Kidney epithelial cell (primary cell): Measurements from ENCODE around the gene ITFG1. TPM values are rescaled to one million over a fixed set of nuclear protein-coding genes. Genes with fewer than 3 reads are reported as not detected.

Experiments used
- DNase-seq: peaks from one replicate; pipeline ENCODE4 v3.0.0-alpha.2; 2010; ENCODE audit warnings: low read depth
- H3K27me3 ChIP-seq: 2 replicates; pipeline ENCODE4 v1.6.0; 2011; ENCODE audit warnings: low read length; ENCODE audit not compliant: control insufficient read depth, insufficient read depth
- H3K36me3 ChIP-seq: 2 replicates; pipeline ENCODE4 v1.5.1; 2011; ENCODE audit warnings: low read length; ENCODE audit not compliant: control insufficient read depth, insufficient read depth
- H3K4me3 ChIP-seq: 2 replicates; pipeline ENCODE4 v1.5.1; 2011; ENCODE audit warnings: low read depth, mild to moderate bottlenecking, control low read depth, low read length
- CTCF ChIP-seq: IDR thresholded peaks from 2 replicates; pipeline ENCODE4 v1.5.1; 2011; ENCODE audit warnings: mild to moderate bottlenecking, moderate library complexity, low read length, control low read depth, inconsistent platforms; ENCODE audit not compliant: insufficient read depth, poor library complexity, severe bottlenecking
- total RNA-seq: library from RNA; depleted of rRNA; stranded (reverse); fragments of >200 nt; gene quantifications from 2 replicates; pipeline ENCODE4 v1.2.3, GENCODE V29; 2015

Gene ITFG1
- total RNA-seq, 1 donor from 2014 or later, result 52.6 TPM

GRCh38 chr16:47461598-47462266 is 869 bp upstream of the ITFG1 start:
- H3K27me3 ChIP-seq, result no peaks in the 10 kb centered on the region
- DNase-seq, result no peak
- peak overlapping the region; percentile 76 for H3K4me3 ChIP-seq
- H3K36me3 ChIP-seq, result no peaks in the 10 kb centered on the region
- TF ChIP-seq CTCF, result no peak

GRCh38 chr16:47460359-47460710 is 528 bp downstream of the ITFG1 start:
- no peaks in the 10 kb centered on the region for H3K36me3 ChIP-seq
- DNase-seq, result no peak
- no peak for TF ChIP-seq CTCF
- no peaks in the 10 kb centered on the region for H3K27me3 ChIP-seq
- peak overlapping the region; percentile 76 for H3K4me3 ChIP-seq

- no peak overlapping the region for H3K4me3 ChIP-seq
- H3K27me3 ChIP-seq, result no peaks in the 10 kb centered on the region
- no peak for DNase-seq
- no peak for TF ChIP-seq CTCF
- H3K36me3 ChIP-seq, result no peaks in the 10 kb centered on the region
Measured at GRCh38 chr16:47459603-47460002, 1.3 kb downstream of the ITFG1 start.

- Histone ChIP-seq H3K4me3 (no peak overlapping the region), H3K36me3 (no peaks in the 10 kb centered on the region), H3K27me3 (no peaks in the 10 kb centered on the region)
- no peak for TF ChIP-seq CTCF
- DNase-seq, result no peak
Measured at GRCh38 chr16:47458331-47458730, 2.5 kb downstream of the ITFG1 start.

- no peak for TF ChIP-seq CTCF
- DNase-seq, result no peak
- no peaks in the 10 kb centered on the region for H3K36me3 ChIP-seq
- H3K4me3 ChIP-seq, result no peak overlapping the region
- H3K27me3 ChIP-seq, result no peaks in the 10 kb centered on the region
Measured at GRCh38 chr16:47449788-47450187, 11.1 kb downstream of the ITFG1 start.
